ENCODE data around the gene RFX3. TPM values are rescaled to one million over a fixed set of nuclear protein-coding genes. Genes with fewer than 3 reads are reported as not detected.

Gene RFX3
- total and polyA plus RNA-seq, 2 donors (not counting 3 experiments of a cell fraction or from before 2014, with no cell fraction given): 4.8 to 10.5 TPM

DNA sequence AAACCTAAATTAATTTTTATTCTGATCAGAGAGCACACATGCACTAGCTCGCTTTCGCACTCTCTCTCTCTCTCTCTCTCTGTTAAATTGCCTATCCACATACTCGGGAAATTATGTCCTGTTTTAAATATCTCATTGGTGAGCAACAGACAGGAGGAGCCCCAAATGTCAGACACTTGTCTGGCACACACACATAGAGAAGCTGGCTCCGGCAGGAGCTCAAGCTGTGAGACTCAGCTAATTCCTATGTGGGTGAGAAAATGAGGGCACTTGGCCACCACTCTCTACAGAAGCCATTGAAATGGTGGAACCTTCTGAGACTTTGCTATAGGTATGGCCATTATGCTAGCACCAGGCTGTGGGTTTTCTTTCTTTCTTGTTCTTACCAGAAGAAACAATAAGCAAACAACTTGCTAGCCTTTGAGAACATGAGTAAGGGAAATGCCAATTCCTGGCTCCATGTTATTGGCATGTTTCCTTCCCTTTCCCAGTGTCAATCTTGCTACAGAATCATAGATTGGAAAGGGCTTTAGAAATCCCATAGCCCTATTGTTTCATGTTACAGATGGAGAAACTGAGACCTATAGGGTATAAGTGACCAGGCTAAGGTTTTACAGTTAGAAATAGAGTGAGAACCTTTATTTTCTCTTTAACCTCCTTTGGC lies 9.0 kb downstream of the RFX3 start:
- H3K9me1 ChIP-seq (replicated peaks; ENCODE audit: control insufficient read depth, extremely low read depth, insufficient read depth, low read length): no peaks in the 10 kb centered on the region
- no peak for TF ChIP-seq JUN (IDR thresholded peaks at IDR 0.05; ENCODE audit: borderline replicate concordance, insufficient read depth, insufficient read length, low read depth)
- TF ChIP-seq CTCF (IDR thresholded peaks at IDR 0.05; ENCODE audit: extremely low read depth in 1 of 2, insufficient read depth in 1 of 2, low read depth in 1 of 2, low read length in 2 of 2): no peak
- TF ChIP-seq FOS (IDR thresholded peaks at IDR 0.05; ENCODE audit: borderline replicate concordance, insufficient read depth, low read length): no peak
- no peak for TF ChIP-seq POLR2AphosphoS5 (IDR thresholded peaks at IDR 0.05; ENCODE audit: insufficient read depth, low read depth, low read length)
- no peak for TF ChIP-seq MYC (IDR thresholded peaks at IDR 0.05; ENCODE audit: low read depth, low read length)
- no peak for TF ChIP-seq MAX (IDR thresholded peaks at IDR 0.05; ENCODE audit: insufficient read depth, insufficient read length)
- TF ChIP-seq POLR2A (IDR thresholded peaks at IDR 0.05; ENCODE audit: low read depth, low read length): no peak
- TF ChIP-seq EZH2 (IDR thresholded peaks at IDR 0.05; ENCODE audit: borderline replicate concordance, low read depth, low read length, severe bottlenecking): no peak
- no peak for TF ChIP-seq GATA2 (IDR thresholded peaks at IDR 0.05; ENCODE audit: insufficient read depth, insufficient read length, low read depth, low read length)
- no peak overlapping the region for H3K4me2 ChIP-seq (ENCODE audit: insufficient read depth, low read length)
- no peaks in the 10 kb centered on the region for H3K9me3 ChIP-seq (replicated peaks; ENCODE audit: control insufficient read depth, insufficient read depth, low read length)
- no peaks in the 10 kb centered on the region for H4K20me1 ChIP-seq (replicated peaks; ENCODE audit: control insufficient read depth, extremely low read depth, insufficient read depth, low read length)
- no peak overlapping the region for H3K4me3 ChIP-seq (replicated peaks in 1 of 3; ENCODE audit: insufficient read depth in 1 of 3, low read depth in 1 of 3, low read length in 3 of 3)
- dilution Hi-C loops (cut with MboI; ENCODE audit: extremely low pct_ligation_motif_present, low sequenced_read_pairs): no loop called here
- H3K27me3 ChIP-seq (ENCODE audit: control insufficient read depth in 2 of 2, insufficient read depth in 2 of 2, low read length in 2 of 2): no peaks in the 10 kb centered on the region
- no peaks in the 10 kb centered on the region for H3K36me3 ChIP-seq (ENCODE audit: control insufficient read depth in 2 of 2, extremely low read depth in 1 of 2, insufficient read depth in 2 of 2, low read length in 2 of 2)
- no TSS peak for BruUV-seq (replicated peaks)
- POLR2A ChIA-PET: no interaction called here
- CTCF ChIA-PET: interaction anchor here (0.9 to 2.1 kb wide), 6 partner anchors 10 to 276 kb away, joined by 3 to 8 read pairs (median 4); partner anchors contain the start of gene RFX3
- peaks cover 12% of the 10 kb centered on the region for H3K4me1 ChIP-seq (ENCODE audit: control insufficient read depth, extremely low read depth, insufficient read depth, low read length)
- no peak overlapping the region for H2AFZ ChIP-seq (ENCODE audit: low read depth, low read length)
- no peak overlapping the region for H3K9ac ChIP-seq (replicated peaks; ENCODE audit: extremely low read depth, insufficient read depth, low read length)
- DNase-seq (ENCODE audit: low read depth, low spot score) (no peak), FAIRE-seq (no peak)
- intact Hi-C loops (cut with micrococcal nuclease): no loop called here
- peaks cover 2% of the 10 kb centered on the region for H3K79me2 ChIP-seq (ENCODE audit: control insufficient read depth, insufficient read depth, low read length)
- H3K27ac ChIP-seq (ENCODE audit: insufficient read depth, low read depth, low read length): no peak overlapping the region
